ENCODE measurements around the gene PRPF8.
"Not testable (repeated sequence)": the region's sequence is repeated elsewhere in the genome, so short reads cannot be mapped to it uniquely, and the experiment has no call there.

The PRPF8 gene

GRCh38 chr17:1684378-1685189 lies at the start of gene PRPF8:
Gene PRPF8, minus strand, starts transcription at chr17:1684867. Its CDS starts 296 bp downstream, at chr17:1684571.
- DNase-seq (ENCODE audit: low spot score): peak; percentile 96

GRCh38 chr17:1733759-1734158 lies 49.1 kb upstream of the PRPF8 start:
- DNase-seq (ENCODE audit: low spot score): no peak

GRCh38 chr17:1732833-1733321 lies 48.2 kb upstream of the PRPF8 start:
- DNase-seq (ENCODE audit: low spot score): no peak

- DNase-seq (ENCODE audit: low spot score): no peak
These were observed 47.7 kb upstream of the PRPF8 start for GRCh38 chr17:1732241-1732832.

- no peak for DNase-seq (ENCODE audit: low spot score)
These were observed 46.5 kb upstream of the PRPF8 start for GRCh38 chr17:1731194-1731506.

GRCh38 chr17:1730326-1731193 lies 45.9 kb upstream of the PRPF8 start:
- DNase-seq (ENCODE audit: low spot score): no peak

- DNase-seq (ENCODE audit: low spot score): no peak
These were observed 45.3 kb upstream of the PRPF8 start for GRCh38 chr17:1729966-1730325.

- no peak for DNase-seq (ENCODE audit: low spot score)
These were observed 43.4 kb upstream of the PRPF8 start for GRCh38 chr17:1727876-1728630.

- no peak for DNase-seq (ENCODE audit: low spot score)
These were observed 42.7 kb upstream of the PRPF8 start for GRCh38 chr17:1727258-1727789.

GRCh38 chr17:1726626-1727257 lies 42.1 kb upstream of the PRPF8 start:
- no peak for DNase-seq (ENCODE audit: low spot score)

GRCh38 chr17:1725642-1726511 lies 41.2 kb upstream of the PRPF8 start:
- DNase-seq (ENCODE audit: low spot score): no peak

GRCh38 chr17:1724869-1725641 lies 40.4 kb upstream of the PRPF8 start:
- peak; percentile 41 for DNase-seq (ENCODE audit: low spot score)

GRCh38 chr17:1724351-1724868 lies 39.7 kb upstream of the PRPF8 start, which contains the start of gene WDR81:
Gene WDR81, plus strand, starts transcription at chr17:1724704. Its CDS starts 256 bp downstream, at chr17:1724960.
- peak; percentile 84 for DNase-seq (ENCODE audit: low spot score)

GRCh38 chr17:1722022-1722421 lies 37.4 kb upstream of the PRPF8 start:
- DNase-seq (ENCODE audit: low spot score): not testable (repeated sequence)

GRCh38 chr17:1720856-1721386 lies 36.3 kb upstream of the PRPF8 start:
- DNase-seq (ENCODE audit: low spot score): no peak

- DNase-seq (ENCODE audit: low spot score): no peak
These were observed 33.9 kb upstream of the PRPF8 start for GRCh38 chr17:1718362-1719165.

GRCh38 chr17:1716912-1717695 lies 32.4 kb upstream of the PRPF8 start:
- DNase-seq (ENCODE audit: low spot score): peak; percentile 94
